GM19025 (cell line): Measurements from ENCODE around the gene MTHFD1.

Source experiments
- ATAC-seq: cut with Tn5 transposase; IDR thresholded peaks from one replicate; pipeline ENCODE4 v1.9.1; 2021; ENCODE audit warnings: mild to moderate bottlenecking, low read depth, moderate library complexity; ENCODE audit not compliant: unreplicated experiment

Gene MTHFD1

DNA sequence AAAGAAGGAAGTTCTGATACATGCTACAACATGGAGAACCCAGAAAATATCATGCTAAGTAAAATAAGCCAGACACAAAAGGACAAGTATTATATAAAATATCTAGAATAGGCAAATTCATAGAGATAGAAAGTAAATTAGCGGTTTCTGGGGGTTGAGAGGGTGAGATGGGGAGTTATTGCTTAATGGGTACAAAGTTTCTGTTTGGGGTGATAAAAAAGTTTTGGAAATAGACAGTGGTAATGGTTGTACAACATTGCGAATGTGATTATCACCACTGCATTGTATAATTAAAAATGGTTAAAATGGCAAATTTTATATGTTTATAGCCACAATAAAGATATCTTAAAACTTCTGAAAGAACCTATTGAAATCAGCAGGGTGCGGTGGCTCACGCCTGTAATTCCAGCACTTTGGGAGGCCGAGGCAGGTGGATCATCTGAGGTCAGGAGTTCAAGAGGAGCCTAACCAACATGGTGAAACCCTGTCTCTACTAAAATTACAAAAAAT lies 100.5 kb downstream of the MTHFD1 start:
- no peak for ATAC-seq

DNA sequence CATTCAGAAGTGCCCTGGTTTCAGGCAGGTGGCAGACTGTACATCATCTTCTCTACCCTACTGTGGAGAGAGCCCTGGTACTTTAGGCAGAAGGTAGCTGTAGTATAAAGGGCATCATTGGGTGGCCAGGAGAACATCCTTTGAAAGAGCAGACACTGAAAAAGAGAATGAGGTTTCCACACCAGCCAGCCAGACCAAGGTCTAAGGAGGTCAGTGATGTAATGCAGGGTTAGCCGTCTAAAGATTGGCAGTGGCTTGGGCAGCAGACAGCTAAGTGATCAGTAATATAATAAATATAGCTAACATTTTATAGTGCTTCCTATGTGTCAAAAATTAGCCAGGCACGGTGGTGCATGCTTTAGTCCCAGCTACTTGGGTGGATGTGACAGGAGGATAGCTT lies 103.5 kb downstream of the MTHFD1 start:
- no peak for ATAC-seq

DNA sequence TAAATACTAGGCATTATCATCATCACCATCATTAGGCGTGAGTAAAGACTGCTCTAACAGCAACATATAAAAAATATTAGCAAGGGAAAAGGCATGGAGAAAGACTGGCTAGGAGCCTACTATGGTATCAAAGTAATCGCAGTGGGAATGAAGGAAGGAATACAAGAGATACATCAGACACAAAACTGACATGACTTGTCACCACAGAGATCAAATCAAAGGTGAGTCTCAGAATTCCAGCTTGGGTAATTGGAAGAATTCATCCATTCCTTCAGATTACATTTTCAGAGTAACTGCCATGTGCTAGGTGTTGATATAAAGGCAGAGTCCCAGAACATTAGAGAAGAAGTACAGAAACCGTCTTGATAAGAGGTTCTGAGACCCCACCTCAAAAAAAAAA lies 105.3 kb downstream of the MTHFD1 start:
- ATAC-seq = no peak

DNA sequence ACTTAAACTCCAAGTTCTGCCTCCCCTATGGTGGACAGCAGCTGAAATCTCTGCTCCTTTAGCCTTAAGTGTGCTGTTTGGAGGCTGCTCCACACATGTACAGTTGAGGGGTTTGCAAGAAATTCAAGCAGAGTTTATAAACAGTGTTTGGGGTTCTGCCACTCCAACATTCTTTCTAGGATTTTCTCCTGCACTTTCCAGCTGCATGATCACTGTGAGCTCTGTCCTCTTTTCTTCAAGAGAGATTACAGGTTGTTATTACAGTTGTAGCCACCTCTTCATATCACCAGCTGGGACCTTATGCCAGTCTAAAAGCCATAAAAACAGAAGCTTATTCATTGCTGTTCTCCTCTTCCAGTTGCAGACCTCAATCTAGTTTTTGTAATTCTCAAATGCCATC lies 107.1 kb downstream of the MTHFD1 start:
- ATAC-seq = no peak

DNA sequence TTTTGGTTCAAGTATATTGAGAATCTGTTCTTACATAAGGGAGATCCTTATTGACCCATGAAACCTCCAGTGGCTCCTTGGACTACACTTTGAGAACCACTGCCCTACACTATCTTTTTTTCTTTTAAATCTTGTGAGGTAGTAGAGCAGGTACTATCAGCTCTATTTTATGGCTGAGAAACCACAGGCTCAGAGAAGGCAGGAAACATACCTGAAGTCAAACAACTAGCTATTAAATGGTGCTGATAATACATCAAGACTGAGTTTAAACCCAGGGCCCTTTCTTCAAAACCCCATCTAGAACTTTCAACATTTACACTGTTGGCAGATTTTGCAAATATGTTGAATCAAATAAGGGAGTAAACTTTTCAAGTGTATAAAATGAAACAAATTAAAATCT lies 108.6 kb downstream of the MTHFD1 start:
- ATAC-seq = no peak

DNA sequence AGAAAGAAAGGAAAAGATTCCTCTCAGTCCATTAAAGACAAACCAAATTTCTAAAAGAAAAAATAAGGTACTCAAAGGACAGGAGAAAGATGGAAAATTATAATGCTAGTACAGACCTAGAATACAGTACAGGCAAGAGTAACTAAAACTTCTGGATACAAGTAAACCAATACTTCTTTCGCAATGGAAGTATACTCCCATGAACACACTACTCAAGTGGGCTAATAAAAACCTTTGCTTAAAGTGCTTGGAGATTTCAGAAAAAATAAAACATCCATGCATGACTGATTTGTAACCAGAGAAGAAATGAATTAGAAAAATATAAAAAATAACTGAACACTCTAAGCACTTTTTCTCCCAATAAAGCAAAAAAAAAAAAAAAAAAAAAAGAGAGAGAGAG lies 111.9 kb downstream of the MTHFD1 start:
- ATAC-seq = no peak

DNA sequence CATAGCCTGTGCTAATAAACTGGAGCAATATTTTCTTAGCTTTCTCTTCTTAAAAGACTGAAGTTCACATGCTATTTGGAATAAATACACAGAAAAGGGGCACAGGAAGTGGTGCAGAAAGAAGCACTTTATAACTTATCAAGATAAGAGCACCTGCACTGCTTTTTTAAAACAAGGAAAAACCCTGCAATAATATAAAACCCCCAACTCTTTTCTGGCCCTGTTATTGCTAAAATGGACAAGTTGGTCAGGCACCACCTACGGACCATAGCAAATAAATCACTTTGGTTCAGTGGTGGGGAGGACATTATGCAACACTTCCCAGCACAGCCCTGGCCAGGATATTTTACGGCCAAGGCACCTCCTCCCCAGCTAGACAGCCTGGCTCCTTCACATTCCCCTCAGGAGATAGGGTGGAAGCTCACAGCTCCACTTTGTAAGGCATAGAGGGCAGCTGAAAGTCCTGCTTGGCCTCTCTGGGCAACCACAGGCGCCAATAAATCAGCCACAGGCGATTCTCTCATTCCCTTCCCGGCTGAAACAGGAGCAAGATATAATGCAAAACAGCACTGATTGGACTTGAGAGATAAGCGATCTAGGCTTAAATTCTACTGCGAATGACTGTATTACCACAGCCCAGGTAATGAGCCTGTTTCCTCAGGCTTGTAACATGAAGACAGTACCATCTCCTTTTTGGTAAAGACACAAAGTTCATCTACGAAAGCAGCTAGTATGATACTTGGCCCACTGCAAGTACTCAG lies 113.4 kb downstream of the MTHFD1 start:
- no peak for ATAC-seq

DNA sequence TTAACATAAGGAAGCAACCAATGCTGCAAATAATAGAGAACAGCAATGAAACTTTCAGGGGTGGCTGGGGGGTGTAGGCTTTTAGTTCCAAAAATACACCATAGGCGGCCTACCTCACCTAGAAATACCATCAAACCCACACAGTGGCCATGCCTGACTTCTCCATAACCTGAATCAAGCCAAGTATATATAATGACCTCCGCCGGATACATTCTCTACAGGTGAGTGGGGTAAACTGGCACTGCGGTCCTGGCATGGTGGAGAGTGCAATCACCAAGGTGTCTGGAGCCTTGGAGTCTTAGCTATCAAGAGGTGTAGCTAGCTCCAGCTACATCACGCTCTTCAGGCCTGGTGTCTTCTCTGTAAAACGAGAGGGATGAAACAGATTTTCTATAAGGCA lies 114.3 kb downstream of the MTHFD1 start:
- ATAC-seq = no peak

DNA sequence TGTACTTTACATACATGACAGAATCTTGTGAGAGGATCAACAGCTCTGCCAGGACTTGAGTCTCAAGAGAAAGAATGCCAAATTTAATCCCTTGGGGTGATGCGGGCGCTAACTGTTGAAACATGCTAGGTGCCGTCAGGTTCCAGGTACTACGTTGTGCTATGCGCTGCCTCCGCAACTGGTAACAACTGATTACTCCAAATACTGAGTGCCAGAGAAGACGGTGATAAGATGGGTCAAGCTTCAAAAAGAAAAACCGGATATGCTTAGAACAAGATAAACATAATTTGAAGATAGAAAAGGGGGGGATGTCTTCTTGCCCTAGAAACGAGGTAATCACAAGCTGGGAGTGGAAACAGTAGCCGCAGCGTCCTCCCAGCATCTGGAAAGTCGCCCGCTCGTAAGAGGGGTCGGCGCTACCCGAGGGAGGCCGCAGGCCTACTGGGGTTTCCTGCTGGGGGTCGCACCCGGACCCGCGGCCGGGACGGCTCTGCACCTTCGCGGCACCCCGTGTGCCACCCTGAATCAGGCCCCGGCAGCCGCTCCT lies 114.8 kb downstream of the MTHFD1 start:
- no peak for ATAC-seq

DNA sequence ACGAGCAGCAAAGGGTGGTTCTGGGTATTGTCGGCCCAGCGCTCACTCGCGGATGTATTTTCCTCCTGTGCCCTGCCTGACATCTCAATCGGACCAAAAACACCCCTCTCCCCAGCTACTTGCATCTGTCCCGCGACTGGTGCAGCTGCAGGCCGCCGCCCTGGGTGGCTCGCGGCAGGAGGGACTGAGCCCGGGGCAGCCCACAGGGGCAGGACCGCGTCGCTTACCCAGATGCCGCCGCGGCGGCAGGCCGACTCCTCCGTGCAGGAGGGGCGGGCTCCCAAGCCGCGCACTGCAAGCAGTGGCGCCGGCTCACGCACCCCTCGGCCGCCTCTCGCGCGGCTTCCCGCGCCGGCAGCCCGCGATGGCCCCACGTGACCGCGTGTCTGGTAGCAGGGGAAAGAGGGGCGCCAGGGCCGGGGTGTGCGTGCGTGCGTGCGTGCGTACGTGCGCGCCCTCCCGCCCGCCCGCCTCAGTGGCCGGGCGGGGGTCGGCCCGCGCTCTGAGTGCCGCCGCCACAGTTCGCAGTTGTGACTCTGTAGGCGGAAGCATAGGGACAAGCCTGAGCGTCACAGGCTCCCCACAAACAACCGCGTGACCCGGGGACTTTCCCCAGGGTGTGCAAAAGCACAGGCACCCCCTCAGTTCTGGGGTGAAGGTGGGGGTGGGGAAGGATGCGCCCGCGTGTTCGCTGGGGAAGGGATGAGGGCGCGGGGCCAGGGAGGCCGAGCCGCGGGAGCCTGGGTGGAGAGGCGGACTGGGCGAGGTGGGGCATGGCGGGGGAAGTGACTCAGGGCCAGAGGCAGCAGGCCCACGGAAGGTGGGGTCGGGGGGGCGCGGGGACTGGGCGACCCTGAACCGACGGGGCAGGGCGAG lies 115.5 kb downstream of the MTHFD1 start, which contains the start of gene ZBTB25:
ZBTB25 (minus strand) TSS at position 405 of the 876 bp plus-strand sequence. CDS start 13,305 bp downstream, outside the sequence.
- ATAC-seq = peak; percentile 65

DNA sequence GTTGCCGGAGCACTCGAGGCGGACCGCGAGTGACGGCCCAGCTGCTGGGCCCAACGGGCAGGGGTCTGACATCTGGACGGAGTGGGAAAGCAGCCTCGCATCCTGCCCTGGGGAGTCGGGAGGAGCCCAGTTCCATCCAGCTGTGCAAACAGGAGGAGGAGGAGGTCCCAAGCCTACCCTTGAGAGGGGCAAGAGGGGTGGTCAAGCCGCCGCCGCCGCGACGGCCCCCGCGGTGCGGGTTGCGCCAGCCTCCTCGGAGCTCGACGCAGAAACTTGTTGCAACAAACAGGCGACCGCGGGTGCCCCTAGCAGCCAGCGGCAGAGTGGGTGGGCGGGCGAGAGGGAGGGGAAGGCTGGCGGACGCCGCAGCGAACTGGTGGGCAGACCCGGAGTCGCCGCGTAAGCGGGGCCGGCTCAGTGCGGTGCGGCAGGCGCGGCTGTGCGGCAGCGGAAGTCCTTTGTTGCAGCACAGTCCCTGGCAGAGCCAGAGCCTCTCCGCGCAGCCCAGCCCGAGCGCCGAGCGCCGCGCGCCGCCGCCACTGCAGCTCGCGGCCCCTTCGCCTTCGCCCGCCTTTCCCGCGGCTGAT lies 116.2 kb downstream of the MTHFD1 start, which contains the start of gene ZBTB1:
ZBTB1 (plus strand) TSS at position 461 of the 587 bp plus-strand sequence. CDS start 16,735 bp downstream, outside the sequence.
- ATAC-seq = peak; percentile 11

DNA sequence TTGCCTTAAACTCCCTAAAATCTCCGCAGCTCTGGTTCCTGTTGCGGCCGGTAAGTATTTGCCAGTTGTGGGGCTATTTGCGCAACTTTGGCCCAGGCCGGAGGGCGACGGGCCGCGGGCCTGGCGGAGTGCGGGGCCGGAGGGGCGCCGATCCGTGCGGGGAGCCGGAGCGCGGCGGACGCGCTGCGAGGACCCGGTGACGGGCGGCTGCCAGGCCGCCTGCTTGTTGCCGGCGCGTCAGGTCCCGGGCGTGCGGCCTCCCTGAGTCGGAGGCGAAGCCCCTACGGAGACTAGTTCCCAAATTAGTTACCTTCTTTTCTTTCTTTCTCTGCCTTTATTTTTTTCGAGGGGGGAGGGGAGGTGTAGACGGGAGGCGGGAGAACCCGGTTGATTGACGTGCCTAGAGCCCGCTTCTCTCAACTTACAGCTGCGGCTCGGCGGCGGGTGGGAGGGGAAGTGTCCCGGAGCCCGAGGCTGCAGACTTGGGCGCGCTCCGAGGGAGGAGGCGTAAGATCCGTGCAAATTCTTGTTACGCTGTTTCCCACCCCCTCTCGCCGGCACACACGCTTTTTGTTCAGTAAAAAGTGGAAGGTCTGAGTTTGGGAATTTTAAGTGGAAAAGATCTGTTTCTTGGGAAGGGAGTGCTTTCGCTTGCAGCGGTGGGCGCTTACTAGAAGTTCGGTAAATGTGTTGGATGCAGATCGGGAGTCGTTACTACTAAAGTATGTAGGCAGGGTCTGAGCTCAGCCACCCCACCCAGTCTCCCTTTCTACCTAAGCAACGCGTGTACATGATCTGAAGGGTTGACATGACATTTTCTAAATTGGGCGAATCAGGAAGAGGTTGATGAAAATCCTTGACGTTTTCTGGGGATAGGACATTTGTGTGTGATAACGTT lies 117.0 kb downstream of the MTHFD1 start:
- no peak for ATAC-seq

DNA sequence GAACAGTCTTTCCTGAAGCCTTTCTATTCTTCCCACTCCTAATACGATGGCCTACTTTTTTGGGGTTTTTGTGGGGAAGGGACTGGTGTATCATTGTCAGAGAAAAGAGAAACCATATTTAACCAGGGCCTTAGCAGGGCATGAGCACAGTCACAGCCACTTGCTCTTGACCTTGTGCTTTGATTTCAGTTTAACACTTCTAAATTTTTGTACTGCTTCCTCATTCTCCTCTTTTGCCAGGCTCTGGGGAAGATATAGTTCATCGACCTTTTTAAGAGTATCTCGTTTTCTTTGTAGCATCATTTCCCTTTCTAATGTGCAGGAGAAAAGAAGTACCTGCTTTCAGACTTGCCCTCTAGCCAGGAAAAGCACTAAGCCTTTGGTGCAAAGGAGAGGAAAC lies 118.6 kb downstream of the MTHFD1 start:
- ATAC-seq = no peak

DNA sequence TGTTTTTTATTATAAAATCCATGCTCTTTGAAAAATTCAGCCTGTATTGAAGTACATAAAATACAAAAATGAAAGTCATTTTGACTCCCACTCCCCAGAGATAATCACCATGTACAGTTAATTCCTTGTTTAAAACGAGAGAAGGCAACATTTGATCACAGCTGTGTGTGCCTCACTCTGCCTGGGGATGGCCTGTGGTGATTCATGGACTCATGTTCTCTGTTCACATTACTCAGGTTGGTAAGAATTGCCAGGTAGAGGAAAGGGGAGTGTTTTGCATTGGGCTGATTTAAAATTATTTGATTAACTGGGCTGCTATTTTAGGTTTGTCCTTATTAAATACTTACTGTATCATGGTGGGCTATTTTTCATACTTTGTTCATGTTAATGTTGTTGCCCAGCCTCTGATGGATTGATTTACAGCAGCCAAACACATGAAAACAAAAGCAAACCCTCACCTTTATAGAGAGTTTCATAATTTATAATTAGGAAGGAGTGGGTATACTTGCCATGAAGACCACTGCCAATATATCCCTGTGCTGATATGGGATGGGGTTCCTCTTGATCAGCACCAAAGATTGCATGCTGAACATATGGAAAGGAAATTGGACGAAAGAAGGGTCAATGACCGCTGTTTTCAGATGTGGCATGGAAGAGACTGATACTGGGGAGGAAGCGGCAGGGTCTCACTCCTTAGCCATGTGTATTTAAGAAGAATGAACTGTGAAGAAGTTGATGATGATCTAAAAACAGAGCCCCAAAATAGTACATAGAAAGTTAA lies 119.4 kb downstream of the MTHFD1 start:
- ATAC-seq = no peak

DNA sequence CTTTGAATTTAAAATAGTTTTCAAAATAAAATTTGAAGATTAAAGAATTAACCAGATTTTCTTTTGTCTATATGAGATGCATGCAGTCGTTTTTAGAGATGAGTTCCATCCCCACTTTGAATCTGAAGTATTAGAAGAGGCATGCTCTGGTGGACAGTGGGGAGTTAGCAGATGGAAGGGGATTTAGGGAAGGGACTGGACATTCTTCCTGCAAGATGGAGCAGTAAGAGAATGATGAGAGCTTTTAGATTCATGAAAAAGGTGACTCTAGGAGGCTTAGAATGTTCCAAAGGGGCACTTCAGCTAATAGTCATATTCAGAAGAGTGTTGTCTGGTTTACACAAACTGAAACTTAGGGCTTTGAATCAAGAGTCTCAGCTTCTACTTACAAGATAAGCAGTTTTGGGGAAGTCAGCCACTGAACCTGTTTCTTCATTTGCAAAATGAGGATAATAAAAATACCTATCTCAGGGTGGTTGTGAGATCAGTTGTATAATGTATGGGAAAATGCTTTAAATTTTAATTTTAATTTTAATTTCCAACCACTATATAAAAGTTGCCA lies 120.1 kb downstream of the MTHFD1 start:
- ATAC-seq = no peak

DNA sequence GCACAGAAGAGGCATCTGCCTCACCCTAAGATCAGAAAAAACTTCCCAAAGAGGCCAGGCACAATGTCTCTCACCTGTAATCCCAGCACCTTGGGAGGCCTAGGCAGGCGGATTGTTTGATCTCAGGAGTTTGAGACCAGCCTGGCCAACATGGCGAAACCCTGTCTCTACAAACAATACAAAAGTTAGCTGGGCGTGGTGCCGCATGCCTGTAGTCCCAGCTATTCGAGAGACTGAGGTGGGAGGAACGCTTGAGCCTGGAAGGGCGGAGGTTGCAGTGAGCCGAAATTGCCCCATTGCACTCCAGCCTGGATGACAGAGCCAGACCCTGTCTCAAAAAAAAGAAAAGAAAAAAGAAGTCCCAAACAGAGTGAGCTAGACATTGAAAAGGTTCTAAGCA lies 120.9 kb downstream of the MTHFD1 start:
- no peak for ATAC-seq
